Fibroblast of lung (primary cell): ENCODE data around the gene FAM180A. TPM values are rescaled to one million over a fixed set of nuclear protein-coding genes. Genes with fewer than 3 reads are reported as not detected.

Experiments
- DNase-seq, 2 donors: peaks; one replicate each; pipeline versions ENCODE4 v3.0.0 to v3.0.0-alpha.2; 2010; ENCODE audit warnings: low read depth in 2 of 2
- H2AFZ ChIP-seq: 2 replicates; pipeline ENCODE4 v1.5.1; 2012; ENCODE audit warnings: low read length, control low read depth, inconsistent platforms
- H3K27ac ChIP-seq: 2 replicates; pipeline ENCODE4 v1.5.1; 2011; ENCODE audit warnings: low read length, control low read depth; ENCODE audit not compliant: insufficient read depth
- H3K27me3 ChIP-seq: 2 replicates; pipeline ENCODE4 v1.5.1; 2011; ENCODE audit warnings: mild to moderate bottlenecking, low read length; ENCODE audit not compliant: control insufficient read depth, insufficient read depth
- H3K36me3 ChIP-seq: 2 replicates; pipeline ENCODE4 v1.5.1; 2011; ENCODE audit warnings: low read length; ENCODE audit not compliant: control insufficient read depth, insufficient read depth
- H3K4me1 ChIP-seq: 2 replicates; pipeline ENCODE4 v1.5.1; 2011; ENCODE audit warnings: low read length; ENCODE audit not compliant: control insufficient read depth, insufficient read depth; ENCODE audit errors: extremely low read depth
- H3K4me2 ChIP-seq: 2 replicates; pipeline ENCODE4 v1.5.1; 2011; ENCODE audit warnings: low read length, control low read depth; ENCODE audit not compliant: insufficient read depth; ENCODE audit errors: extremely low read depth
- H3K4me3 ChIP-seq, 4 experiments: fragments of 200-600 bp in 1 of 4; sonication (generic) in 1 of 4; replicated peaks in 1 of 4; 2 replicates each; pipeline ENCODE4 v1.5.1; 2011 to 2016; ENCODE audit warnings: low read length in 4 of 4, low read depth in 3 of 4, mild to moderate bottlenecking in 3 of 4, control low read depth in 2 of 4, inconsistent platforms in 1 of 4, mixed read lengths in 1 of 4; ENCODE audit not compliant: insufficient read depth in 1 of 4; ENCODE audit errors: control extremely low read depth in 1 of 4
- H3K79me2 ChIP-seq: 2 replicates; pipeline ENCODE4 v1.5.1; 2012; ENCODE audit warnings: mild to moderate bottlenecking, low read length, inconsistent platforms; ENCODE audit not compliant: control insufficient read depth, insufficient read depth
- H3K9ac ChIP-seq: 2 replicates; pipeline ENCODE4 v1.5.1; 2011; ENCODE audit warnings: mild to moderate bottlenecking, low read length, control low read depth; ENCODE audit not compliant: insufficient read depth
- H3K9me3 ChIP-seq: 2 replicates; pipeline ENCODE4 v1.5.1; 2012; ENCODE audit warnings: low read depth, low read length; ENCODE audit not compliant: control insufficient read depth, insufficient read depth
- H4K20me1 ChIP-seq: 2 replicates; pipeline ENCODE4 v1.5.1; 2011; ENCODE audit warnings: low read length; ENCODE audit not compliant: control insufficient read depth, insufficient read depth; ENCODE audit errors: extremely low read depth
- EZH2 ChIP-seq: IDR thresholded peaks from 2 replicates; pipeline ENCODE4 v1.5.1; 2012; ENCODE audit warnings: low read length, control low read depth, mild to moderate bottlenecking; ENCODE audit errors: missing control alignments
- polyA plus RNA-seq, 2 donors: library from polyadenylated mRNA; depleted of rRNA in 1 of 2; stranded (reverse) in 1 of 2; unstranded in 1 of 2; fragments of >200 nt; gene quantifications; 2 replicates each; pipeline ENCODE4 v1.2.1, GENCODE V29; 2011 to 2012; ENCODE audit warnings: missing spikeins in 1 of 2
- total RNA-seq: library from RNA; depleted of rRNA; stranded (reverse); fragments of >200 nt; gene quantifications from 2 replicates; pipeline ENCODE4 v1.2.1, GENCODE V29; 2014
- TF ChIP-seq, protein P1 (sequence below), 2 donors: IDR thresholded peaks in 1 of 2; conservative IDR thresholded peaks in 1 of 2; 1 replicate in 1 of 2; 2 replicates in 1 of 2; pipeline ENCODE4 v1.5.1; 2011 to 2012; ENCODE audit warnings: low read length in 2 of 2, control low read depth in 1 of 2, inconsistent platforms in 1 of 2, low read depth in 1 of 2, mild to moderate bottlenecking in 1 of 2

Gene FAM180A
- total and polyA plus RNA-seq, 2 donors (not counting 1 experiment from before 2014, with no cell fraction given), result 15.6 to 38.5 TPM

DNA sequence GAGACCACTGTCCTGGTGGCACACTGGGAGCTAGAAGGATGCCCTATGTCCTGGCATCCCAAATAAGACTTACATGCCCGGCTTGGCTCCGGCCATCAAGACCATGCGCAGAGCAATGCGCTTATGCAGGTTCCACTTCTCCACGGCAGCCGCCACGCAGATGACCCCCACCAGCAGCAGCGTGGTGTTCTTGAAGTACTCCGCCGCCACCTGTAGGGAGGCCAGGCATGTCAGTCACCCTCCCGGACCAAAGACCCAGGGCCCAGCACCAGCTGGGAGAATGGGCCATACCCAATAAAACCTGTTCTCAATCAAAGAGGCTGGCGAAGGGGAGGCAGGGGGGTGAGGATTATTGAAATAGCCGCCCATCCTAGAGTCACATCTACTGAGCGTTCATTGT is 40.6 kb downstream of the FAM180A start:
- Histone ChIP-seq H3K4me2 (no peak overlapping the region), H3K4me3 (no peak overlapping the region), H3K27me3 (no peaks in the 10 kb centered on the region), H3K9ac (no peak overlapping the region), H2AFZ (no peak overlapping the region), H3K4me1 (no peaks in the 10 kb centered on the region), H3K79me2 (no peaks in the 10 kb centered on the region), H4K20me1 (no peaks in the 10 kb centered on the region), H3K36me3 (no peaks in the 10 kb centered on the region), H3K9me3 (no peaks in the 10 kb centered on the region), H3K27ac (no peak overlapping the region)
- no peak for TF ChIP-seq EZH2
- TF ChIP-seq, protein P1, sequence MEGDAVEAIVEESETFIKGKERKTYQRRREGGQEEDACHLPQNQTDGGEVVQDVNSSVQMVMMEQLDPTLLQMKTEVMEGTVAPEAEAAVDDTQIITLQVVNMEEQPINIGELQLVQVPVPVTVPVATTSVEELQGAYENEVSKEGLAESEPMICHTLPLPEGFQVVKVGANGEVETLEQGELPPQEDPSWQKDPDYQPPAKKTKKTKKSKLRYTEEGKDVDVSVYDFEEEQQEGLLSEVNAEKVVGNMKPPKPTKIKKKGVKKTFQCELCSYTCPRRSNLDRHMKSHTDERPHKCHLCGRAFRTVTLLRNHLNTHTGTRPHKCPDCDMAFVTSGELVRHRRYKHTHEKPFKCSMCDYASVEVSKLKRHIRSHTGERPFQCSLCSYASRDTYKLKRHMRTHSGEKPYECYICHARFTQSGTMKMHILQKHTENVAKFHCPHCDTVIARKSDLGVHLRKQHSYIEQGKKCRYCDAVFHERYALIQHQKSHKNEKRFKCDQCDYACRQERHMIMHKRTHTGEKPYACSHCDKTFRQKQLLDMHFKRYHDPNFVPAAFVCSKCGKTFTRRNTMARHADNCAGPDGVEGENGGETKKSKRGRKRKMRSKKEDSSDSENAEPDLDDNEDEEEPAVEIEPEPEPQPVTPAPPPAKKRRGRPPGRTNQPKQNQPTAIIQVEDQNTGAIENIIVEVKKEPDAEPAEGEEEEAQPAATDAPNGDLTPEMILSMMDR (conservative IDR thresholded peaks at IDR 0.05 in 1 of 2, IDR thresholded peaks at IDR 0.05 in 1 of 2; ENCODE audit: low read depth in 1 of 2, low read length in 2 of 2), result no peak
- DNase-seq, result no peak

DNA sequence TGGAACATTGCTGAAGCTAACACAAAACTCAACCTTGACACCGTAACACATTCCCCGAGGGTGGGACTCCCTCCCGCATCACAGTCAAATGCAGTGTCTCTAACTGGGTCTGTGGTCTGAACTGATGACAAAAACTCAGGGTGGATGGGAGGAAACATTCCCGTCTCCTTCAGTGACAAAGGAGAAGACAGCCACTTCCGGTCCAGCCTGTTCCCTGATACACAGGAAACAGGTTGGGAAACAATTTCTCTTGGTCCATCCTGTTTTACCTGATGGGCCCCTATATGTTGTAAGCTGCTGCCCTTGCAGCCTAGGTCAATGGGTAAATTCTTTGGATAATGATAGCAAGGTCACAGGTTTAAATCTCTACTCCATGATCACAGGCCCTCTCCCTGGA is 41.0 kb downstream of the FAM180A start:
- Histone ChIP-seq H3K4me3 (no peak overlapping the region), H3K27me3 (no peaks in the 10 kb centered on the region), H3K27ac (no peak overlapping the region), H3K9me3 (no peaks in the 10 kb centered on the region), H3K36me3 (no peaks in the 10 kb centered on the region), H3K79me2 (no peaks in the 10 kb centered on the region), H3K4me2 (no peak overlapping the region), H2AFZ (no peak overlapping the region), H3K9ac (no peak overlapping the region), H4K20me1 (no peaks in the 10 kb centered on the region), H3K4me1 (no peaks in the 10 kb centered on the region)
- TF ChIP-seq EZH2, result no peak
- TF ChIP-seq, protein P1 (conservative IDR thresholded peaks at IDR 0.05 in 1 of 2, IDR thresholded peaks at IDR 0.05 in 1 of 2; ENCODE audit: low read depth in 1 of 2, low read length in 2 of 2), result no peak
- DNase-seq, result no peak

DNA sequence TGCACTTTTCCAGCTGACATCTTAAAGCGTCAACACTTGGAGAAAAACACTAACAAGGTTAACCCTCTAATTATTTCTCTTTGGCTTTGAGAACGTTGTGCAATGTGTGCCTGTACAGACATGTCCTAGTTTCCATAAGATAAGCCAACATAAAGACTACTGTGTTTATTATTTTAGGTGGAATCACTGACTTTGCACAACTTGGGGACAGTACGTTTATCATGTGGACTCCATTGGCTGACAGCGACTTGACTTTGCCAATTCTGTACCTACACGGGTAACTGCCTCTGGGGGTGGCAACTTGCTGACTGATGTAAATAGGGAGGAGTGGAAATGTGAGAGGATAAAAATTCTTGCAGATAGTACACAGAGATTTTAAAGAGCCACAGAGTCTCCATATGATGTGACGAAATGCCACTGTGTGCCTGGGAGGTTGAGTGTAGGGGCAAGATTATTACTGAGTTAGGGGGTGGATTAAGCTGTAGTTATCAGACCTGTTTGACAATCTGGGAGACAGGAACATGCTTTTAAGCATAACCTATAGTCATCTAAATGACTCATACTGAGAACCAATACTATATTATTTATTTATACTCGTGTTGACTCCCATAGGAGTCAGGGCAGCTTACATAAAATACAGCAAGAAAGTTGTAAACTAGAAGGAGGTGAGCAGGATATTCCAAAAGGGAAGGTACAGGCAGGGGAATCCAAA is 41.6 kb downstream of the FAM180A start:
- no peak overlapping the region for H3K4me2 ChIP-seq
- H3K79me2 ChIP-seq, result no peaks in the 10 kb centered on the region
- no peaks in the 10 kb centered on the region for H3K9me3 ChIP-seq
- no peak for TF ChIP-seq EZH2
- TF ChIP-seq, protein P1 (conservative IDR thresholded peaks at IDR 0.05 in 1 of 2, IDR thresholded peaks at IDR 0.05 in 1 of 2; ENCODE audit: low read depth in 1 of 2, low read length in 2 of 2), result no peak
- no peaks in the 10 kb centered on the region for H3K36me3 ChIP-seq
- H3K4me1 ChIP-seq, result no peaks in the 10 kb centered on the region
- H4K20me1 ChIP-seq, result no peaks in the 10 kb centered on the region
- H3K4me3 ChIP-seq, result no peak overlapping the region
- no peaks in the 10 kb centered on the region for H3K27me3 ChIP-seq
- H3K9ac ChIP-seq, result no peak overlapping the region
- no peak overlapping the region for H3K27ac ChIP-seq
- no peak overlapping the region for H2AFZ ChIP-seq
- peak in 1 of 2 donors; percentile 66 for DNase-seq
